OCI-LY3 (cell line): ENCODE measurements around the gene CCSER1.
"Not testable (repeated sequence)": the region's sequence is repeated elsewhere in the genome, so short reads cannot be mapped to it uniquely, and the experiment has no call there.

Experiments used
- EZH2phosphoT487 ChIP-seq: fragments of 200-600 bp; shearing (Covaris generic); IDR thresholded peaks from 2 replicates; pipeline ENCODE4 v1.6.1; 2018; ENCODE audit warnings: antibody characterized with exemption, mixed run types, low read depth
- TF ChIP-seq, protein P1 (sequence below): fragments of 200-600, 300-600 bp; sonication (generic); IDR thresholded peaks from 2 replicates; pipeline ENCODE4 v1.5.1; 2014; ENCODE audit warnings: antibody characterized with exemption, low read length, low read depth

DNA sequence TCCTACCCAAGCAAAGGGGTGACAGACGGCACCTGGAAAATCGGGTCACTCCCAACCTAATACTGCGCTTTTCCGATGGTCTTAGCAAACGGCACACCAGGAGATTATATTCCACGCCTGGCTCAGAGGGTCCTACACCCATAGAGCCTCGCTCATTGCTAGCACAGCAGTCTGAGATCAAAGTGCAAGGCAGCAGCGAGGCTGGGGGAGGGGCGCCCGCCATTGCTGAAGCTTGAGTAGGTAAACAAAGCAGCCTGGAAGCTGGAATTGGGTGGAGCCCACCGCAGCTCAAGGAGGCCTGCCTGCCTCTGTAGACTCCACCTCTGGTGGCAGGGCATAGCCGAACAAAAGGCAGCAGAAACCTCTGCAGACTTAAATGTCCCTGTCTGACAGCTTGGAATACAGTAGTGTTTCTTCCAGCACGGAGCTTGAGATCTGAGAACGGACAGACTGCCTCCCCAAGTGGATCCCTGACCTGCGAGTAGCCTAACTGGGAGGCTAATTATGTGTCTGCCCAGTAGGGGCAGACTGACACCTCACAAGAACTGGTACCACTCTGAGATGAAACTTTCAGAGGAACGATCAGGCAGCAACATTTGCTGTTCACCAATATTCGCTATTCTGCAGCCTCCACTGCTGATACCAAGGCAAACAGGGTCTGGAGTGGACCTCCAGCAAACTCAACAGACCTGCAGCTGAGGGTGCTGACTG lies 784.7 kb downstream of the CCSER1 start:
- TF ChIP-seq, protein P1, sequence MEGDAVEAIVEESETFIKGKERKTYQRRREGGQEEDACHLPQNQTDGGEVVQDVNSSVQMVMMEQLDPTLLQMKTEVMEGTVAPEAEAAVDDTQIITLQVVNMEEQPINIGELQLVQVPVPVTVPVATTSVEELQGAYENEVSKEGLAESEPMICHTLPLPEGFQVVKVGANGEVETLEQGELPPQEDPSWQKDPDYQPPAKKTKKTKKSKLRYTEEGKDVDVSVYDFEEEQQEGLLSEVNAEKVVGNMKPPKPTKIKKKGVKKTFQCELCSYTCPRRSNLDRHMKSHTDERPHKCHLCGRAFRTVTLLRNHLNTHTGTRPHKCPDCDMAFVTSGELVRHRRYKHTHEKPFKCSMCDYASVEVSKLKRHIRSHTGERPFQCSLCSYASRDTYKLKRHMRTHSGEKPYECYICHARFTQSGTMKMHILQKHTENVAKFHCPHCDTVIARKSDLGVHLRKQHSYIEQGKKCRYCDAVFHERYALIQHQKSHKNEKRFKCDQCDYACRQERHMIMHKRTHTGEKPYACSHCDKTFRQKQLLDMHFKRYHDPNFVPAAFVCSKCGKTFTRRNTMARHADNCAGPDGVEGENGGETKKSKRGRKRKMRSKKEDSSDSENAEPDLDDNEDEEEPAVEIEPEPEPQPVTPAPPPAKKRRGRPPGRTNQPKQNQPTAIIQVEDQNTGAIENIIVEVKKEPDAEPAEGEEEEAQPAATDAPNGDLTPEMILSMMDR = not testable (repeated sequence)
- not testable (repeated sequence) for TF ChIP-seq EZH2phosphoT487
